ENCODE data around the gene PSMA8. TPM values are rescaled to one million over a fixed set of nuclear protein-coding genes. Genes with fewer than 3 reads are reported as not detected.
"Not testable (repeated sequence)": the region's sequence is repeated elsewhere in the genome, so short reads cannot be mapped to it uniquely, and the experiment has no call there.

The PSMA8 gene
- total RNA-seq, 2 experiments from 2014 or later: 1.3 to 1.8 TPM

GRCh38 chr18:26190506-26190905, 56.8 kb downstream of the PSMA8 start:
- H3K4me1 Mint-ChIP-seq (ENCODE audit: low read depth): peaks cover 13% of the 10 kb centered on the region
- ATAC-seq: peak; percentile 94
- no peaks in the 10 kb centered on the region for H3K9me3 Mint-ChIP-seq
- no peak for TF ChIP-seq CTCF (IDR thresholded peaks at IDR 0.05)
- no peaks in the 10 kb centered on the region for H3K36me3 Mint-ChIP-seq (ENCODE audit: low read depth)
- DNase-seq: peak; percentile 51
- ChIA-PET CTCF (no interaction called here), POLR2A (interaction anchor here (1.1 kb wide), 1 partner anchor 36 kb away, joined by 3 read pairs; no protein-coding TSS in a partner anchor)
- peak overlapping the region; percentile 83 for H3K27ac Mint-ChIP-seq
- H3K27me3 Mint-ChIP-seq: no peaks in the 10 kb centered on the region
- intact Hi-C loops (cut with micrococcal nuclease): no loop called here
- peak overlapping the region; percentile 75 for H3K4me3 Mint-ChIP-seq

GRCh38 chr18:26192233-26192632, 58.6 kb downstream of the PSMA8 start:
- Mint-ChIP-seq H3K27me3 (no peaks in the 10 kb centered on the region), H3K4me1 (ENCODE audit: low read depth) (peaks cover 13% of the 10 kb centered on the region), H3K9me3 (no peaks in the 10 kb centered on the region), H3K27ac (no peak overlapping the region), H3K4me3 (no peak overlapping the region), H3K36me3 (ENCODE audit: low read depth) (no peaks in the 10 kb centered on the region)
- DNase-seq (no peak), ATAC-seq (no peak)
- TF ChIP-seq CTCF (IDR thresholded peaks at IDR 0.05): no peak
- CTCF ChIA-PET: no interaction called here
- POLR2A ChIA-PET: no interaction called here
- intact Hi-C loops (cut with micrococcal nuclease): loop anchor here (2.0 kb wide), 1 partner anchor 35 kb away; the partner anchor contains the start of gene TAF4B

DNA sequence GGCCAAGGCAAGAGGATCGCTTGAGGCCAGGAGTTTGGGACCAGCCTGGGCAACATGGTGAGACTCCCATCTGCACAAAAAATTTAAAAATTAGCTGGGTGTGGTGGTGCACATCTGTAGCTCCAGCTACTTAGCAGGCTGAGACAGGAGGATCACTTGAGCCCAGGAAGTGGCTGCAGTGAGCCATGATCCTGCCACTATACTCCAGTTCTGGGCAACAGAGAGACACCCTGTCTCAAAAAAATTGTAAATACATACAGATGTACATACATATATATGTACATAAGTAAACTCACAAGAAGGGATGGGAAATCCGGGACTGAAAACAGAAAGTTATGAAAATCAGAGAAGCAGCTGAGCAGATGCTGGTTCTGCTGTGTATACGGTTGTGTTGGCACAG, 62.9 kb downstream of the PSMA8 start:
- intact Hi-C loops (cut with micrococcal nuclease): no loop called here
- ChIA-PET CTCF (no interaction called here), POLR2A (no interaction called here)
- DNase-seq: no peak
- Mint-ChIP-seq H3K27me3 (no peaks in the 10 kb centered on the region), H3K4me1 (ENCODE audit: low read depth) (peaks cover 5% of the 10 kb centered on the region), H3K27ac (no peak overlapping the region), H3K36me3 (ENCODE audit: low read depth) (no peaks in the 10 kb centered on the region), H3K9me3 (no peaks in the 10 kb centered on the region), H3K4me3 (no peak overlapping the region)
- no peak for ATAC-seq
- TF ChIP-seq CTCF (IDR thresholded peaks at IDR 0.05): no peak

DNA sequence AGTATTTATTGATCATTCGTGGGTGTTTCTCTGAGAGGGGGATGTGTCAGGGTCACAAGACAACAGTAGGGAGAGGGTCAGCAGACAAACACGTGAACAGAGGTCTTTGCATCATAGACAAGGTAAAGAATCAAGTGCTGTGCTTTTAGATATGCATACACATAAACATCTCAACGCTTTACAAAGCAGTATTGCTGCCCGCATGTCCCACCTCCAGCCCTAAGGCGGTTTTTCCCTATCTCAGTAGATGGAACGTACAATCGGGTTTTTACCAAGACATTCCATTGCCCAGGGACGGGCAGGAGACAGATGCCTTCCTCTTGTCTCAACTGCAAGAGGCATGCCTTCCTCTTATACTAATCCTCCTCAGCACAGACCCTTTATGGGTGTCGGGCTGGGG, 68.3 kb downstream of the PSMA8 start:
- CTCF ChIA-PET; H3K9me3 Mint-ChIP-seq; H3K4me3 Mint-ChIP-seq; POLR2A ChIA-PET; H3K4me1 Mint-ChIP-seq (ENCODE audit: low read depth); H3K27ac Mint-ChIP-seq; H3K36me3 Mint-ChIP-seq (ENCODE audit: low read depth); intact Hi-C loops (cut with micrococcal nuclease); DNase-seq; ATAC-seq; H3K27me3 Mint-ChIP-seq: not testable (repeated sequence)

DNA sequence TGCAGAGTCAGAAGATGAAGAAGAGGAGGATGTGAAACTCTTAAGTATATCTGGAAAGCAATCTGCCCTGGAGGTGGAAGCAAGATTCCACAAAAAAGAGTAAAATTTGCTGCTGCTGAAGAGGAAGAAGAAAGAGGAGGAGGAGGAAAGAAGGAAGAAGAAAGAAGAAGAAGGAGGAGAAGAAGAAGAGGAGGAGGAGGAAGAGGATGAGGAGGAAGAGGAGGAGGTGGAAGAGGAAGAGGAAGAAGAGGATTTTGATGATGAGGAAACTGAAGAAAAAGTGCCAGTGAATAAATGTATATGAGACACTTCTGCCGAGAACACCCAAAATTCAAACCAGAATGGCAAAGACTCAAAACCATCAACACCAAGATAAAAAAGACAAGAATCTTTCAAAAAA, 71.6 kb downstream of the PSMA8 start:
- TF ChIP-seq CTCF (IDR thresholded peaks at IDR 0.05): no peak
- no peaks in the 10 kb centered on the region for H3K27me3 Mint-ChIP-seq
- CTCF ChIA-PET: no interaction called here

DNA sequence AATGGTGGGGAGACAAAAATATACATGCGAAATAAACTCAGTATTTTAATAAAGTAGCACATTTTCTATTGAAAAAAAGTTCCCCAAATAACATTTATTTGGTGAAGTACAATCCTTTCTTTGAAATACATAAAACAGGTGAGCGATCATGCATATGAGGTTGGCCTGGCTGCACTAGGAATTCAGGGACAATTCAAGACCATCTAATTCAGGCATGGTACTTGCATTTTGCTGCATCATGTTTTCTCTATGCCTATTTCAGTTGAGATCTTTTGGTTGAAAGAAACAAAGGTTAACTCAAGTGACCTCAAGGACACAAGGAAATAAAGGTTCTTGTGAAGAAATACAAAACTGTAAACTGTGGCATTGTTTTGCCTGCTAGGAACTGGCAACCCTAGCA, 72.8 kb downstream of the PSMA8 start:
- POLR2A ChIA-PET: interaction anchor here (0.6 kb wide), 1 partner anchor 60 kb away, joined by 3 read pairs; no protein-coding TSS in a partner anchor
- H3K9me3 Mint-ChIP-seq: no peaks in the 10 kb centered on the region
- no peaks in the 10 kb centered on the region for H3K27me3 Mint-ChIP-seq
- H3K36me3 Mint-ChIP-seq (ENCODE audit: low read depth): no peaks in the 10 kb centered on the region
- CTCF ChIA-PET: no interaction called here
- H3K4me1 Mint-ChIP-seq (ENCODE audit: low read depth): no peaks in the 10 kb centered on the region
- intact Hi-C loops (cut with micrococcal nuclease): no loop called here
- DNase-seq (no peak), ATAC-seq (no peak)
- no peak overlapping the region for H3K4me3 Mint-ChIP-seq
- H3K27ac Mint-ChIP-seq: no peak overlapping the region
- TF ChIP-seq CTCF (IDR thresholded peaks at IDR 0.05): no peak

More for the DNA sequence above, 71.6 kb downstream of the PSMA8 start:
- H3K9me3 Mint-ChIP-seq: no peaks in the 10 kb centered on the region
- no peak for DNase-seq
- no peak overlapping the region for H3K4me3 Mint-ChIP-seq
- intact Hi-C loops (cut with micrococcal nuclease): no loop called here
- H3K36me3 Mint-ChIP-seq (ENCODE audit: low read depth): no peaks in the 10 kb centered on the region
- no peak overlapping the region for H3K27ac Mint-ChIP-seq
- no peak for ATAC-seq
- H3K4me1 Mint-ChIP-seq (ENCODE audit: low read depth): no peaks in the 10 kb centered on the region
- POLR2A ChIA-PET: no interaction called here

Measured in activated CD8-positive, alpha-beta T cell treated with anti-CD3 and anti-CD28 coated beads for 36 hours (primary cell).